Right lobe of liver (tissue), 4 donors: ENCODE results near the gene TRIM69.

ENCODE experiments used
- CTCF ChIP-seq, 4 donors: fragments of 200-600 bp in 3 of 4; fragments of 450-650 bp in 1 of 4; IDR thresholded peaks; one replicate each; pipeline versions ENCODE4 v1.5.1 to v1.8.0; 2016 to 2022; ENCODE audit warnings: antibody characterized with exemption in 4 of 4, mild to moderate bottlenecking in 2 of 4
- POLR2A ChIP-seq: fragments of 450-650 bp; IDR thresholded peaks from one replicate; pipeline ENCODE4 v1.6.1; 2017; ENCODE audit warnings: antibody characterized with exemption, mild to moderate bottlenecking
- donor health status: DM: no; HTN: no; CAD: no.
- donor health status: DM: no; HTN: no; CAD: no.
- donor health status: DM: no; HTN: yes; CAD: no.

- TF ChIP-seq CTCF (IDR thresholded peaks at IDR 0.05) = no peak
- no peak for TF ChIP-seq POLR2A
Observed at GRCh38 chr15:44715142-44715796, 21.1 kb upstream of the TRIM69 start.
